ENCODE measurements around the gene ZNF430. TPM values are rescaled to one million over a fixed set of nuclear protein-coding genes. Genes with fewer than 3 reads are reported as not detected.

Gene ZNF430
- total and polyA plus RNA-seq, 9 of the 15 experiments (the other 6 are each of a cell fraction or from before 2014, with no cell fraction given) = 4.7 to 15.4 (median 9.4) TPM

- Histone ChIP-seq H3K27me3 (ENCODE audit: control insufficient read depth in 2 of 2, insufficient read depth in 2 of 2, low read length in 2 of 2) (no peaks in the 10 kb centered on the region), H3K4me3 (no peak overlapping the region), H3K9ac (ENCODE audit: insufficient read depth in 1 of 2, low read depth in 2 of 2, low read length in 2 of 2) (no peak overlapping the region), H3K4me2 (ENCODE audit: insufficient read depth, low read length) (no peak overlapping the region), H3K4me1 (replicated peaks in 1 of 2; ENCODE audit: control insufficient read depth in 2 of 2, insufficient read depth in 2 of 2, low read length in 2 of 2) (no peaks in the 10 kb centered on the region), H3K9me1 (ENCODE audit: control insufficient read depth, insufficient read depth, low read length) (no peaks in the 10 kb centered on the region), H3K79me2 (ENCODE audit: control insufficient read depth, insufficient read depth, low read length) (no peaks in the 10 kb centered on the region), H3K9me3 (replicated peaks; ENCODE audit: control insufficient read depth, insufficient read depth, low read depth, low read length) (peaks cover 11% of the 10 kb centered on the region), H4K20me1 (replicated peaks; ENCODE audit: control insufficient read depth, insufficient read depth, low read length) (no peaks in the 10 kb centered on the region), H3K36me3 (ENCODE audit: control insufficient read depth, insufficient read depth, low read length) (peaks cover 42% of the 10 kb centered on the region), H2AFZ (ENCODE audit: low read depth, low read length) (no peak overlapping the region), H3K27ac (ENCODE audit: extremely low read depth, low read depth, low read length) (no peak overlapping the region)
- ChIA-PET CTCF (ENCODE audit: low intra/inter-chr PET ratio) (no interaction called here), POLR2A (no interaction called here)
- in situ Hi-C loops (cut with MboI) = no loop called here
- FAIRE-seq (no peak), ATAC-seq (peak; percentile 67), DNase-seq (ENCODE audit: extremely low read depth in 1 of 4, low spot score in 3 of 4) (peak in 3 of 4 experiments; percentile 13 to 37 (median 31))
- no TSS peak for BruUV-seq (replicated peaks)
- 54% methylated on average over 5 of the region's 5 CpGs for WGBS (ENCODE audit: insufficient coverage, low coverage, missing lambda C conversion rate)
- intact Hi-C loops (cut with micrococcal nuclease) = no loop called here
- TF ChIP-seq CBFA2T3 (IDR thresholded peaks at IDR 0.05) (peak; percentile 61), PKNOX1 (IDR thresholded peaks at IDR 0.05) (0 out of 2 replicates have a peak, but pooled peaks have one; percentile 7), ZBTB8A (IDR thresholded peaks at IDR 0.05; ENCODE audit: partially characterized antibody) (no peak), ZNF76 (CRISPR knock-in tag; IDR thresholded peaks at IDR 0.05; ENCODE audit: borderline replicate concordance) (no peak), NR2C1 (IDR thresholded peaks at IDR 0.05) (no peak), NR2C1 (tag; IDR thresholded peaks at IDR 0.05) (no peak), CBFA2T2 (conservative IDR thresholded peaks at IDR 0.05) (0 out of 2 replicates have a peak, but pooled peaks have one; percentile 19), TCF3 (CRISPR knock-in tag; IDR thresholded peaks at IDR 0.05) (peak; percentile 56), MEIS2 (IDR thresholded peaks at IDR 0.05; ENCODE audit: partially characterized antibody) (peak; percentile 58), DDX20 (tag; IDR thresholded peaks at IDR 0.05; ENCODE audit: low read depth) (no peak), ZNF639 (CRISPR knock-in tag; conservative IDR thresholded peaks at IDR 0.05 in 1 of 2, IDR thresholded peaks at IDR 0.05 in 1 of 2) (no peak), NRF1 (conservative IDR thresholded peaks at IDR 0.05 in 1 of 2, IDR thresholded peaks at IDR 0.05 in 1 of 2) (no peak), TAL1 (IDR thresholded peaks at IDR 0.05) (peak; percentile 15; the same call in 1 of the 2 replicates), ARID1B (IDR thresholded peaks at IDR 0.05) (peak; percentile 39; the same call in 1 of the 2 replicates), TSHZ1 (CRISPR knock-in tag; IDR thresholded peaks at IDR 0.05) (no peak)
Measured at GRCh38 chr19:21052902-21053301, 32.4 kb downstream of the ZNF430 start.

All from K562 (cell line).